ENCODE results near the gene PEPD.

Gene PEPD

GRCh38 chr19:33515921-33516320 lies 5.7 kb downstream of the PEPD start:
- intact Hi-C loops (cut with DNase I): no loop called here
- no peak for DNase-seq

- DNase-seq: no peak
- intact Hi-C loops (cut with DNase I): no loop called here
Observed at GRCh38 chr19:33514885-33515551, 6.6 kb downstream of the PEPD start.

GRCh38 chr19:33513424-33513823 lies 8.2 kb downstream of the PEPD start:
- intact Hi-C loops (cut with DNase I): no loop called here
- DNase-seq: no peak

GRCh38 chr19:33512580-33513137 lies 8.9 kb downstream of the PEPD start:
- intact Hi-C loops (cut with DNase I): no loop called here
- no peak for DNase-seq

- DNase-seq: no peak
- intact Hi-C loops (cut with DNase I): no loop called here
Observed at GRCh38 chr19:33512021-33512420, 9.6 kb downstream of the PEPD start.

GRCh38 chr19:33511346-33511745 lies 10.2 kb downstream of the PEPD start:
- intact Hi-C loops (cut with DNase I): no loop called here
- peak in 4 of 42 donors; percentile 27 to 63 (median 32) for DNase-seq

- no peak for DNase-seq
- intact Hi-C loops (cut with DNase I): no loop called here
Observed at GRCh38 chr19:33510462-33511194, 11.0 kb downstream of the PEPD start.

GRCh38 chr19:33509774-33510173 lies 11.8 kb downstream of the PEPD start:
- DNase-seq: no peak
- intact Hi-C loops (cut with DNase I): no loop called here

- peak in 5 of 42 donors; percentile 21 to 46 (median 25) for DNase-seq
- intact Hi-C loops (cut with DNase I): no loop called here
Observed at GRCh38 chr19:33508941-33509614, 12.5 kb downstream of the PEPD start.

GRCh38 chr19:33508431-33508830 lies 13.2 kb downstream of the PEPD start:
- intact Hi-C loops (cut with DNase I): no loop called here
- DNase-seq: no peak

GRCh38 chr19:33508009-33508408 lies 13.6 kb downstream of the PEPD start:
- intact Hi-C loops (cut with DNase I): no loop called here
- DNase-seq: no peak

- no peak for DNase-seq
- intact Hi-C loops (cut with DNase I): no loop called here
Observed at GRCh38 chr19:33507021-33507956, 14.3 kb downstream of the PEPD start.

GRCh38 chr19:33506498-33506897 lies 15.1 kb downstream of the PEPD start:
- intact Hi-C loops (cut with DNase I): no loop called here
- DNase-seq: no peak

- DNase-seq: no peak
- intact Hi-C loops (cut with DNase I): no loop called here
Observed at GRCh38 chr19:33505823-33506222, 15.8 kb downstream of the PEPD start.

- no peak for DNase-seq
- intact Hi-C loops (cut with DNase I): no loop called here
Observed at GRCh38 chr19:33505148-33505547, 16.4 kb downstream of the PEPD start.

GRCh38 chr19:33504058-33504444 lies 17.5 kb downstream of the PEPD start:
- no peak for DNase-seq
- intact Hi-C loops (cut with DNase I): no loop called here

- no peak for DNase-seq
- intact Hi-C loops (cut with DNase I): no loop called here
Observed at GRCh38 chr19:33503433-33504057, 18.0 kb downstream of the PEPD start.

GRCh38 chr19:33503030-33503429 lies 18.6 kb downstream of the PEPD start:
- intact Hi-C loops (cut with DNase I): no loop called here
- DNase-seq: no peak

- no peak for DNase-seq
- intact Hi-C loops (cut with DNase I): no loop called here
Observed at GRCh38 chr19:33502521-33502920, 19.1 kb downstream of the PEPD start.
